Measurements from ENCODE around the gene JAZF1. TPM values are rescaled to one million over a fixed set of nuclear protein-coding genes. Genes with fewer than 3 reads are reported as not detected.

The JAZF1 gene
- total RNA-seq, 1 donor from 2014 or later: 0.96 TPM

- no peak overlapping the region for H3K4me3 ChIP-seq (ENCODE audit: low read depth, low read length)
- no peak for DNase-seq (ENCODE audit: low read depth)
- H3K27me3 ChIP-seq (ENCODE audit: control insufficient read depth, insufficient read depth, low read length): no peaks in the 10 kb centered on the region
- TF ChIP-seq CTCF (IDR thresholded peaks at IDR 0.05; ENCODE audit: insufficient read depth, low read length, poor library complexity, severe bottlenecking): no peak
- H3K36me3 ChIP-seq (ENCODE audit: control insufficient read depth, insufficient read depth, low read length): no peaks in the 10 kb centered on the region
Measured at GRCh38 chr7:28168393-28169158, 12.0 kb downstream of the JAZF1 start.

DNA sequence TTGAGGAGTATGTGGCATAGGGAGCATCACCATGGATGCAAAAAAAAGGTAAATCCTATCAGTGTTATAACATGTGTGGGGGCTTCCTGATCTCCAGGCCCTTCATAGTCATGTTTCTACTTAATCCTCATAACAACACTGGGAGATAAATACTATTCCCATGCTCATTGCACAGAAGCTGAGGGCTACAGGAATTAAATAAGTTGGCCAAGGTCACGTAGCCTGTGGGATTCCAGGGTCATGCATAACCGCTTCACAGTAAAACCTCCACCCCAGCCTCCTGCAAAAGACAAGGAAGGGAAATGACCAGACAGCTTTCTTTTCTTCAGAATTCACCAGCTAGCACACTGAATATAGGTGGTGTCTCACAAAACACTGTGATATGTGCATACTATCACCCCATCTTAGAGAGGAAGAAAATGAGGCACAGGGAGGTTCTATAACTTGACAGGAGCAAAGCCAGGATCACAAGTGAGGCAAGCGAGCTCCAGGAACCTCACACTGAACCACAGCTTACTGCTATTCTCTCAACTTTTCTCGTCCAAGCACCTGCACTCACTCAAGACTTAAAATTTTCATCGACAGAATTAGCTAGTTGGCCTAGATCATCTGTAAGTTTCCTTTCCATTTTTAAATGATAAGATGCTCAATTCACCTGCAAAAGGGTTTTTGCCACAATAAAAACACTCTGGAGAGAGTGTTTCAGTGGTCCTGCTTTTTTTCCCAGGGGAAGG is 13.4 kb downstream of the JAZF1 start:
- no peak for TF ChIP-seq CTCF (IDR thresholded peaks at IDR 0.05; ENCODE audit: insufficient read depth, low read length, poor library complexity, severe bottlenecking)
- no peak overlapping the region for H3K4me3 ChIP-seq (ENCODE audit: low read depth, low read length)
- H3K27me3 ChIP-seq (ENCODE audit: control insufficient read depth, insufficient read depth, low read length): no peaks in the 10 kb centered on the region
- DNase-seq (ENCODE audit: low read depth): no peak
- H3K36me3 ChIP-seq (ENCODE audit: control insufficient read depth, insufficient read depth, low read length): no peaks in the 10 kb centered on the region

DNA sequence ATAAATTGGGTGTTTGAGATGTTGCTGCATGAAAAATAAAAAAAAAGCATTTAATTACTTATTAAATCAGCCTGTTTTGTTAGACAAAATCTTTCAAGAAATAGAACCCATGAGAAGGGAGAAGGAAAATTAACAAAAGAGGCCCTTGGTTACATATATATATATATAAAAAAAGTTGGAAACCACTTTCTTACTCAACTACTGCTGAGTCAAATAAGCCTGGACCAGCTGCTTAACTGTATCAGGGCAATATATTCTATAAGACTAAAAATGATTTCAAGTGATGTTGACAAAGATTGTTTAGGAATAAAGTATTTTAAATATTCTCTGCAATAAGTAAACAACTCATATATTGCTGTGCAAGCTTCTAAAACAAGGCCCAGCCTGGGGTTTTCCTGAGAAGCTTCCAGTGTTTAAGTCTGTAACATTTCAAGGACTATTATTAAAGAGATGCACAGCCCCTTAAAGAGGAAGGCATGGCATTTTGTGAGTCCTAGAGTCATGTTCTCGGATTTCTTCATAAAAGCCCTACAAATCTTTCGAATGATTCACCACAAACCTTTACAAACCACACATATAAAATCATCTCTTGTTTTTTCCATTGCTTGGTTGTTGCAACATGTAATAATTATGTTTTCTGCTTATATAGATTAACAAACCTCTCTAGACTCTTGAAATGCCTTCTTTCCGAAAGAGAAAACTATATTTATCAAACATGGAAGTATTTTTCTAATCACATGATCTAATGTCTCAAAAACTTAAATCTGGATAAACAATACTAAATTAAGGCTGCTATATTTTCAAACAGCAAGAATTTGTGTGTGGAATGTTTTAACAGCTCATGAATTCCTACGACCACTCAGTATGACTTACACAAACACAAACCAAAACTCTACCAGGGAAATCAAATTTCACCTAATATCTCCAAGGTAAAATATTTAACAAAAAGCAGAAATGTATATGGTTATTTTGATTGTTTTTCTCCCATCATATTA is 14.3 kb downstream of the JAZF1 start:
- TF ChIP-seq CTCF (IDR thresholded peaks at IDR 0.05; ENCODE audit: insufficient read depth, low read length, poor library complexity, severe bottlenecking): no peak
- DNase-seq (ENCODE audit: low read depth): no peak
- H3K4me3 ChIP-seq (ENCODE audit: low read depth, low read length): no peak overlapping the region

GRCh38 chr7:28165261-28165660 is 15.3 kb downstream of the JAZF1 start:
- DNase-seq (ENCODE audit: low read depth): no peak
- Histone ChIP-seq H3K27me3 (ENCODE audit: control insufficient read depth, insufficient read depth, low read length) (no peaks in the 10 kb centered on the region), H3K36me3 (ENCODE audit: control insufficient read depth, insufficient read depth, low read length) (no peaks in the 10 kb centered on the region), H3K4me3 (ENCODE audit: low read depth, low read length) (no peak overlapping the region)
- no peak for TF ChIP-seq CTCF (IDR thresholded peaks at IDR 0.05; ENCODE audit: insufficient read depth, low read length, poor library complexity, severe bottlenecking)

More for the DNA sequence above, 14.3 kb downstream of the JAZF1 start:
- no peaks in the 10 kb centered on the region for H3K27me3 ChIP-seq (ENCODE audit: control insufficient read depth, insufficient read depth, low read length)
- no peaks in the 10 kb centered on the region for H3K36me3 ChIP-seq (ENCODE audit: control insufficient read depth, insufficient read depth, low read length)

DNA sequence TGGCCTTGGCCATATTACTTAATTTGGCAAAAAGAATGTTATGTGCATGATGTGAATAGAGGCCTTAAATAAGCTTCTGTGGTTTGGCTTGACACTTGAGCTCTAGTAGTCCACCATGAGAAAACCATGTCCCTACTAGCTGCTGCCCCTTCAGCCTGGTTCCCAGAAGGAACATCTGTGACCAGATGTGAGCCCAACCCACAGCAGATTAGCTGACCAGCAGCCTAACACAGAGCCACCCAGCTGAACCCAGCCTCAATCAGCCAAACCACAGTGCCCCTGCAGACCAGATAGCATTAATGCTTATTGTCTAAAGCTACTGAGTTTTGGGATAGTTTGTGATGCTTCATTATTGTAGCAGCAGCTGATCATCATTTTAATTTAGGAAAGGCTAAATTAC is 16.6 kb downstream of the JAZF1 start:
- no peak for DNase-seq (ENCODE audit: low read depth)
- Histone ChIP-seq H3K4me3 (ENCODE audit: low read depth, low read length) (no peak overlapping the region), H3K27me3 (ENCODE audit: control insufficient read depth, insufficient read depth, low read length) (no peaks in the 10 kb centered on the region), H3K36me3 (ENCODE audit: control insufficient read depth, insufficient read depth, low read length) (no peaks in the 10 kb centered on the region)
- no peak for TF ChIP-seq CTCF (IDR thresholded peaks at IDR 0.05; ENCODE audit: insufficient read depth, low read length, poor library complexity, severe bottlenecking)
